ENCODE measurements around the gene LRRC4. TPM values are rescaled to one million over a fixed set of nuclear protein-coding genes. Genes with fewer than 3 reads are reported as not detected.

The LRRC4 gene
- total RNA-seq, 1 experiment from 2014 or later = 10.4 TPM

GRCh38 chr7:128014811-128015210, 16.4 kb downstream of the LRRC4 start:
- H4K91ac ChIP-seq (ENCODE audit: insufficient read length, low read depth, low read length) = no peak overlapping the region
- no peak overlapping the region for H2BK15ac ChIP-seq (ENCODE audit: low read depth, low read length)
- H3K36me3 Mint-ChIP-seq (ENCODE audit: insufficient read depth in 1 of 3, low read depth in 3 of 3) = peaks cover 0 to 2% (median 0%) of the 10 kb centered on the region in 3 experiments; a peak in 4 of 7 replicates
- no peaks in the 10 kb centered on the region for H4K20me1 ChIP-seq (ENCODE audit: control insufficient read depth, insufficient read depth, insufficient read length)
- H2BK20ac ChIP-seq (ENCODE audit: low read depth, low read length, poor library complexity, severe bottlenecking) = no peak overlapping the region
- no peaks in the 10 kb centered on the region for H3K27me3 ChIP-seq (ENCODE audit: insufficient read depth, low read length)
- no peaks in the 10 kb centered on the region for H3K9me3 Mint-ChIP-seq
- no peaks in the 10 kb centered on the region for H3K79me1 ChIP-seq (ENCODE audit: insufficient read depth, low read depth, low read length, poor library complexity, severe bottlenecking)
- no peak overlapping the region for H3K4ac ChIP-seq (ENCODE audit: low read depth, low read length)
- H3K9me3 ChIP-seq (ENCODE audit: control insufficient read depth, low read depth, low read length) = no peaks in the 10 kb centered on the region
- no peak overlapping the region for H3K56ac ChIP-seq (ENCODE audit: insufficient read length, low read depth, low read length)
- H3K4me1 ChIP-seq (ENCODE audit: insufficient read depth, low read length) = peaks cover 11% of the 10 kb centered on the region; the same call in 1 of the 2 replicates
- TF ChIP-seq CTCF (conservative IDR thresholded peaks at IDR 0.05) = no peak
- WGBS (ENCODE audit: extremely low coverage, insufficient read length, low lambda C conversion rate) = no CpG with 5 or more reads among the region's 4 CpGs
- no peak overlapping the region for H2BK120ac ChIP-seq (ENCODE audit: low read depth, low read length, poor library complexity, severe bottlenecking)
- H3K14ac ChIP-seq (ENCODE audit: insufficient read depth, low read length) = no peak overlapping the region
- H3K79me2 ChIP-seq (ENCODE audit: insufficient read depth, low read length) = no peaks in the 10 kb centered on the region
- H3K23me2 ChIP-seq (ENCODE audit: insufficient read length, low read depth, low read length, poor library complexity, severe bottlenecking) = no peaks in the 10 kb centered on the region
- no peak for DNase-seq
- no peak overlapping the region; a peak in 1 of 7 replicates for H3K27ac Mint-ChIP-seq
- H2BK12ac ChIP-seq (ENCODE audit: insufficient read length, low read depth, low read length) = no peak overlapping the region
- no peak overlapping the region for H2AK5ac ChIP-seq (ENCODE audit: insufficient read length, low read length)
- H3K27me3 Mint-ChIP-seq (ENCODE audit: low read depth) = no peaks in the 10 kb centered on the region; the same call in 1 of the 2 replicates
- H2BK5ac ChIP-seq (ENCODE audit: insufficient read length, low read length) = no peak overlapping the region
- H3T11ph ChIP-seq (ENCODE audit: low read length) = no peak overlapping the region
- no peak overlapping the region for H2AFZ ChIP-seq (ENCODE audit: low read length)
- H3K4me1 Mint-ChIP-seq = peaks cover 53 to 62% of the 10 kb centered on the region in 2 experiments
- H3K27ac ChIP-seq (ENCODE audit: insufficient read length, low read depth, low read length) = no peak overlapping the region
- H3K4me3 Mint-ChIP-seq = no peak overlapping the region
- H4K5ac ChIP-seq (ENCODE audit: insufficient read length, low read depth, low read length) = no peak overlapping the region
- no peak overlapping the region for H3K9ac ChIP-seq (ENCODE audit: extremely low read depth, insufficient read length, low read length)
- no peak overlapping the region for H3K18ac ChIP-seq (ENCODE audit: insufficient read length, low read depth, low read length)
- no peak overlapping the region for H3K4me2 ChIP-seq (ENCODE audit: insufficient read depth, insufficient read length, low read length)
- H4K8ac ChIP-seq (replicated peaks; ENCODE audit: insufficient read length, low read depth, low read length) = no peak overlapping the region
- no peak overlapping the region for H3K23ac ChIP-seq (ENCODE audit: insufficient read length, low read depth, low read length)
